ENCODE measurements around the gene SEMA6A.

- no peak for TF ChIP-seq POLR2A (IDR thresholded peaks at IDR 0.05)
- TF ChIP-seq, protein P1, sequence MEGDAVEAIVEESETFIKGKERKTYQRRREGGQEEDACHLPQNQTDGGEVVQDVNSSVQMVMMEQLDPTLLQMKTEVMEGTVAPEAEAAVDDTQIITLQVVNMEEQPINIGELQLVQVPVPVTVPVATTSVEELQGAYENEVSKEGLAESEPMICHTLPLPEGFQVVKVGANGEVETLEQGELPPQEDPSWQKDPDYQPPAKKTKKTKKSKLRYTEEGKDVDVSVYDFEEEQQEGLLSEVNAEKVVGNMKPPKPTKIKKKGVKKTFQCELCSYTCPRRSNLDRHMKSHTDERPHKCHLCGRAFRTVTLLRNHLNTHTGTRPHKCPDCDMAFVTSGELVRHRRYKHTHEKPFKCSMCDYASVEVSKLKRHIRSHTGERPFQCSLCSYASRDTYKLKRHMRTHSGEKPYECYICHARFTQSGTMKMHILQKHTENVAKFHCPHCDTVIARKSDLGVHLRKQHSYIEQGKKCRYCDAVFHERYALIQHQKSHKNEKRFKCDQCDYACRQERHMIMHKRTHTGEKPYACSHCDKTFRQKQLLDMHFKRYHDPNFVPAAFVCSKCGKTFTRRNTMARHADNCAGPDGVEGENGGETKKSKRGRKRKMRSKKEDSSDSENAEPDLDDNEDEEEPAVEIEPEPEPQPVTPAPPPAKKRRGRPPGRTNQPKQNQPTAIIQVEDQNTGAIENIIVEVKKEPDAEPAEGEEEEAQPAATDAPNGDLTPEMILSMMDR (IDR thresholded peaks at IDR 0.05), result no peak
Observed at GRCh38 chr5:116419258-116419657, 155.4 kb downstream of the SEMA6A start.

Data from Peyer's patch (tissue), 4 donors.